Naive thymus-derived CD4-positive, alpha-beta T cell (primary cell): ENCODE data around the gene TFPI2. TPM values are rescaled to one million over a fixed set of nuclear protein-coding genes. Genes with fewer than 3 reads are reported as not detected.

ENCODE experiments used
- ATAC-seq: fragments of 150-1000 bp; cut with Tn5 transposase; 2 replicates; pipeline ENCODE4 v1.10.0; 2021; ENCODE audit warnings: mild to moderate bottlenecking, moderate library complexity
- CTCF ChIA-PET: fragments of 350-600 bp; sonication (Branson Sonifier 250); formaldehyde crosslinking; loops from one replicate; lab custom pipeline; 2021; ENCODE audit warnings: antibody characterized with exemption; lab: Charles Lee
- POLR2A ChIA-PET: fragments of 350-600 bp; sonication (Branson Sonifier 250); formaldehyde crosslinking; loops from one replicate; lab custom pipeline; 2021; ENCODE audit warnings: antibody characterized with exemption, inconsistent platforms; lab: Charles Lee
- DNase-seq, 9 donors: peaks; one replicate each; pipeline versions ENCODE4 v3.0.0 to v3.0.0-alpha.2; 2020 to 2022; ENCODE audit warnings: mixed read lengths in 1 of 9
- H3K27ac ChIP-seq: one replicate; pipeline ENCODE4 v1.7.0; 2013; ENCODE audit warnings: mild to moderate bottlenecking, low read depth, low read length, moderate library complexity
- H3K27me3 ChIP-seq, 2 donors: one replicate each; pipeline ENCODE4 v1.7.0; 2013; ENCODE audit warnings: low read length in 2 of 2, mild to moderate bottlenecking in 2 of 2, moderate library complexity in 2 of 2; ENCODE audit not compliant: control insufficient read depth in 2 of 2, insufficient read depth in 2 of 2
- H3K36me3 ChIP-seq, 3 experiments: 1 replicate in 2 of 3; 2 replicates in 1 of 3; pipeline ENCODE4 v1.7.0; 2013; ENCODE audit warnings: low read length in 3 of 3, mild to moderate bottlenecking in 3 of 3, moderate library complexity in 1 of 3; ENCODE audit not compliant: insufficient read depth in 3 of 3, control insufficient read depth in 2 of 3
- H3K4me1 ChIP-seq, 2 donors: one replicate each; pipeline ENCODE4 v1.7.0; 2013; ENCODE audit warnings: low read length in 2 of 2, mild to moderate bottlenecking in 2 of 2, moderate library complexity in 1 of 2; ENCODE audit not compliant: control insufficient read depth in 2 of 2, insufficient read depth in 2 of 2
- H3K4me3 ChIP-seq: 2 replicates; pipeline ENCODE4 v1.7.0; 2013; ENCODE audit warnings: mild to moderate bottlenecking, low read length
- H3K9me3 ChIP-seq, 3 experiments: 1 replicate in 2 of 3; 2 replicates in 1 of 3; pipeline ENCODE4 v1.7.0; 2013; ENCODE audit warnings: low read length in 3 of 3; ENCODE audit not compliant: control insufficient read depth in 2 of 3
- H3K27ac Mint-ChIP-seq, 9 donors: one replicate each; pipeline ENCODE4 v1.8.0; 2020 to 2022; ENCODE audit warnings: mixed read lengths in 9 of 9, mild to moderate bottlenecking in 8 of 9, moderate library complexity in 5 of 9, inconsistent platforms in 2 of 9
- H3K27me3 Mint-ChIP-seq, 5 donors: one replicate each; pipeline ENCODE4 v1.8.0; 2021 to 2022; ENCODE audit warnings: mixed read lengths in 5 of 5, mild to moderate bottlenecking in 1 of 5
- H3K36me3 Mint-ChIP-seq, 5 donors: one replicate each; pipeline ENCODE4 v1.8.0; 2020 to 2022; ENCODE audit warnings: mixed read lengths in 5 of 5, mild to moderate bottlenecking in 3 of 5, inconsistent platforms in 1 of 5
- H3K4me1 Mint-ChIP-seq, 7 donors: one replicate each; pipeline ENCODE4 v1.8.0; 2020 to 2022; ENCODE audit warnings: mixed read lengths in 7 of 7, mild to moderate bottlenecking in 3 of 7, inconsistent platforms in 1 of 7
- H3K4me3 Mint-ChIP-seq, 10 donors: one replicate each; pipeline ENCODE4 v1.8.0; 2020 to 2022; ENCODE audit warnings: mild to moderate bottlenecking in 10 of 10, mixed read lengths in 10 of 10, moderate library complexity in 6 of 10, inconsistent platforms in 2 of 10
- H3K9me3 Mint-ChIP-seq, 11 donors: one replicate each; pipeline ENCODE4 v1.8.0; 2020 to 2022; ENCODE audit warnings: mixed read lengths in 11 of 11, mild to moderate bottlenecking in 4 of 11, inconsistent platforms in 1 of 11, moderate library complexity in 1 of 11
- intact Hi-C, 2 donors: fragments of 100-400 bp; cut with micrococcal nuclease; formaldehyde crosslinking; loops; one replicate each; pipeline ENCODE4 v1.15.1; 2023
- polyA plus RNA-seq, 2 donors: library from polyadenylated mRNA; unstranded; fragments of 300-500 nt; fragmentation: Illumina TruSeq; gene quantifications; one replicate each; pipeline ENCODE4 v1.2.3, GENCODE V29; 2021
- total RNA-seq, 6 experiments: library from RNA in 5 of 6; stranded (reverse) in 5 of 6; gene quantifications; 1 replicate in 5 of 6; 2 replicates in 1 of 6; pipeline ENCODE4 v1.2.3 and lab custom pipeline; 2021 to 2026

TFPI2 gene
- total and polyA plus RNA-seq, 7 experiments from 2014 or later, result 0.71 to 0.77 TPM; not detected in 5

DNA sequence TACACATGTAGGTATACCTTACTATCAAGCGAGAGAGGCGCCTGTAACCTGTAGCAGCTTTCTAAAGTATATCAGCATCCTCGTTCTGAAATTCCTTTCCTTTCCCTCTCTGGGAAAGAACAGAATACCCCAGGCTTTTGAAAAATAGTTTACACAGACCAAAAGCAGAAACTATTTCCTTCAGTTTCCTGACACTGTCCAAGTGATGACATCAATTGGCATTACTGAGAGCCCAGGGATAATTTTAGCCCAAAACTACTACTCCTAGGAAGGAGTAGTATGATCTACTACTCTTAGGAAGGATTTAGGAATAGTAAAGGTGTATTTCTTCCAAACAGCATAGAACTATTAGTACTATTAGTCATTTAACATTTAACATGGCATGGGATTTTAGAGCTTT lies 37.0 kb upstream of the TFPI2 start:
- intact Hi-C loops, result no loop called here
- ChIA-PET CTCF (no interaction called here), POLR2A (no interaction called here)
- no peak overlapping the region for H3K4me3 ChIP-seq
- DNase-seq (no peak), ATAC-seq (no peak)
- peaks cover 27 to 51% (median 37%) of the 10 kb centered on the region in 5 donors for H3K27me3 Mint-ChIP-seq
- H3K27me3 ChIP-seq, result peaks cover 0 to 2% of the 10 kb centered on the region in 2 donors
- H3K9me3 ChIP-seq, result no peaks in the 10 kb centered on the region
- H3K27ac Mint-ChIP-seq, result no peak overlapping the region
- H3K4me1 ChIP-seq, result no peaks in the 10 kb centered on the region
- H3K27ac ChIP-seq, result no peak overlapping the region
- no peaks in the 10 kb centered on the region for H3K36me3 ChIP-seq
- H3K4me3 Mint-ChIP-seq, result no peak overlapping the region
- H3K9me3 Mint-ChIP-seq, result peaks cover 0 to 1% (median 0%) of the 10 kb centered on the region in 11 donors
- H3K36me3 Mint-ChIP-seq, result no peaks in the 10 kb centered on the region
- H3K4me1 Mint-ChIP-seq, result no peaks in the 10 kb centered on the region

- H3K36me3 ChIP-seq, result no peaks in the 10 kb centered on the region
- no peaks in the 10 kb centered on the region for H3K4me1 ChIP-seq
- peaks cover 0 to 5% (median 2%) of the 10 kb centered on the region in 7 donors for H3K4me1 Mint-ChIP-seq
- intact Hi-C loops, result no loop called here
- ChIA-PET CTCF (no interaction called here), POLR2A (no interaction called here)
- no peaks in the 10 kb centered on the region for H3K9me3 ChIP-seq
- DNase-seq (no peak), ATAC-seq (no peak)
- no peak overlapping the region for H3K4me3 ChIP-seq
- H3K27ac Mint-ChIP-seq, result no peak overlapping the region
- H3K36me3 Mint-ChIP-seq, result no peaks in the 10 kb centered on the region
- H3K9me3 Mint-ChIP-seq, result peaks cover 0 to 1% (median 0%) of the 10 kb centered on the region in 11 donors
- H3K27me3 ChIP-seq, result peaks cover 0 to 7% of the 10 kb centered on the region in 2 donors
- no peak overlapping the region for H3K4me3 Mint-ChIP-seq
- H3K27me3 Mint-ChIP-seq, result peaks cover 32 to 57% (median 38%) of the 10 kb centered on the region in 5 donors
- no peak overlapping the region for H3K27ac ChIP-seq
These were observed 36.2 kb upstream of the TFPI2 start for GRCh38 chr7:93926800-93927199.

DNA sequence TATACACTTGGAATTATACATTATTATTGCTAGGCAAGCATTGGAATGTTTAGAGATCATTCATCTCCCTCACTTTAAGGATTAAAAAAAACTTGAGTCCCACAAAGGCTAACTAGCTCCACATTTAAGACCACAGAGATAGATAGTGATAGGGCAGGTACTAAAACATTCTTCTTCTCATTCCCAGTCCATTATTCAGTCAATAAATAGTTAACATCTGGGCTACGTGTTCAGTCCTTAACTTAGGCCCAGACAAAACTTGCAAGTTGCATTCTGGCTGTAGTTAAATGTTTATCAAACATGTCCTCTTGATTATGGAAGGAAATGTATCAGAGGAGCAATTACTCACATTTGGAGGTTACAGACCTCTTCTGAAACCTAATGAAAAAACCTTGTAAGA lies 33.4 kb upstream of the TFPI2 start:
- Histone ChIP-seq H3K27me3 (peaks cover 7 to 11% of the 10 kb centered on the region in 2 donors), H3K27ac (no peak overlapping the region), H3K4me1 (no peaks in the 10 kb centered on the region), H3K36me3 (no peaks in the 10 kb centered on the region), H3K4me3 (no peak overlapping the region), H3K9me3 (no peaks in the 10 kb centered on the region)
- ChIA-PET POLR2A (no interaction called here), CTCF (no interaction called here)
- H3K36me3 Mint-ChIP-seq, result no peaks in the 10 kb centered on the region
- H3K27me3 Mint-ChIP-seq, result peaks cover 36 to 64% (median 37%) of the 10 kb centered on the region in 5 donors
- intact Hi-C loops, result no loop called here
- H3K27ac Mint-ChIP-seq, result no peak overlapping the region
- no peaks in the 10 kb centered on the region for H3K9me3 Mint-ChIP-seq
- DNase-seq (no peak), ATAC-seq (no peak)
- H3K4me1 Mint-ChIP-seq, result peaks cover 0 to 11% (median 5%) of the 10 kb centered on the region in 7 donors
- no peak overlapping the region for H3K4me3 Mint-ChIP-seq

DNA sequence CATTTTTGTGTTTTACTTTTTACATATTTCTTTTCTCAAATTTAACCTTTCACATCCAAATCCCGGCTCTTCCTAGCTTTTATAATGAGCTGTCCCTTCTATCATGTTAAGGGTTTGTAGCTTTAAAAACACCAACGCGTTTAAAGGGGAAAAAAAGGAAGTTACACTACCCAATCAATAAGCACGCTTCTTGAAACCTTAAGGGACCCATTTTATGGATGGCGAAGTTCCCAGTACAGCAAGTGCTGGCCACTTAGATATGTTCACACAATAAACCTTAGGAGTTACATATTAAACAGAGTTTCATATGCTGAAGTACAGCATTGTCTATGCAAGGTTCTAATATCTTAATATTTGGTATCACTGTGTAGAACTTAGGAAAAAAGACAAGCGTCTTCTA lies 32.7 kb upstream of the TFPI2 start:
- Histone ChIP-seq H3K27me3 (peaks cover 7 to 11% of the 10 kb centered on the region in 2 donors), H3K36me3 (no peaks in the 10 kb centered on the region), H3K4me1 (no peaks in the 10 kb centered on the region), H3K27ac (no peak overlapping the region), H3K9me3 (no peaks in the 10 kb centered on the region), H3K4me3 (no peak overlapping the region)
- Mint-ChIP-seq H3K9me3 (no peaks in the 10 kb centered on the region), H3K27me3 (peaks cover 36 to 64% (median 37%) of the 10 kb centered on the region in 5 donors), H3K4me3 (no peak overlapping the region), H3K36me3 (no peaks in the 10 kb centered on the region), H3K4me1 (peaks cover 0 to 11% (median 5%) of the 10 kb centered on the region in 7 donors), H3K27ac (no peak overlapping the region)
- intact Hi-C loops, result no loop called here
- CTCF ChIA-PET, result no interaction called here
- POLR2A ChIA-PET, result no interaction called here
- no peak for DNase-seq
- no peak for ATAC-seq

GRCh38 chr7:93921607-93922566 lies 31.3 kb upstream of the TFPI2 start, which contains the start of gene GNG11:
Gene GNG11, plus strand, starts transcription at chr7:93921735. Its CDS starts 403 bp downstream, at chr7:93922138.
- CTCF ChIA-PET, result interaction anchor here (0.7 kb wide), 1 partner anchor 545 kb away, joined by 4 read pairs; no protein-coding TSS in a partner anchor
- POLR2A ChIA-PET, result no interaction called here
- H3K36me3 ChIP-seq, result no peaks in the 10 kb centered on the region
- no peaks in the 10 kb centered on the region for H3K9me3 ChIP-seq
- peak within 1 kb of the TSS; percentile 40 to 76 (median 68) for H3K4me3 Mint-ChIP-seq
- no peak within 1 kb of the TSS for H3K27ac Mint-ChIP-seq
- peak; percentile 37 for ATAC-seq
- peak in 7 of 9 donors; percentile 1 to 26 (median 7) for DNase-seq
- H3K27me3 ChIP-seq, result peaks cover 7 to 11% of the 10 kb centered on the region in 2 donors
- H3K9me3 Mint-ChIP-seq, result no peaks in the 10 kb centered on the region
- H3K4me1 Mint-ChIP-seq, result peaks cover 0 to 11% (median 5%) of the 10 kb centered on the region in 7 donors
- intact Hi-C loops, result no loop called here
- no peak within 1 kb of the TSS for H3K27ac ChIP-seq
- H3K36me3 Mint-ChIP-seq, result no peaks in the 10 kb centered on the region
- H3K27me3 Mint-ChIP-seq, result peaks cover 37 to 68% (median 41%) of the 10 kb centered on the region in 5 donors
- no peak within 1 kb of the TSS for H3K4me3 ChIP-seq
- no peaks in the 10 kb centered on the region for H3K4me1 ChIP-seq

GRCh38 chr7:93921186-93921585 lies 30.6 kb upstream of the TFPI2 start:
- H3K9me3 ChIP-seq, result no peaks in the 10 kb centered on the region
- no peak overlapping the region for H3K4me3 ChIP-seq
- Mint-ChIP-seq H3K27ac (no peak overlapping the region), H3K36me3 (no peaks in the 10 kb centered on the region), H3K4me3 (peak overlapping the region in 7 of 10 donors; percentile 48 to 76 (median 58)), H3K27me3 (peaks cover 33 to 66% (median 42%) of the 10 kb centered on the region in 5 donors), H3K4me1 (peaks cover 0 to 11% (median 5%) of the 10 kb centered on the region in 7 donors), H3K9me3 (no peaks in the 10 kb centered on the region)
- H3K36me3 ChIP-seq, result no peaks in the 10 kb centered on the region
- peaks cover 7 to 11% of the 10 kb centered on the region in 2 donors for H3K27me3 ChIP-seq
- H3K27ac ChIP-seq, result no peak overlapping the region
- H3K4me1 ChIP-seq, result no peaks in the 10 kb centered on the region
- ATAC-seq, result no peak
- intact Hi-C loops, result no loop called here
- CTCF ChIA-PET, result no interaction called here
- no peak for DNase-seq
- POLR2A ChIA-PET, result no interaction called here
